OCI-LY3 (cell line): Measurements from ENCODE around the gene RARRES1.

Experiments used
- CTCF ChIP-seq: fragments of 200-600, 300-600 bp; sonication (generic); IDR thresholded peaks from 2 replicates; pipeline ENCODE4 v1.5.1; 2014; ENCODE audit warnings: antibody characterized with exemption, low read length, low read depth
- EZH2phosphoT487 ChIP-seq: fragments of 200-600 bp; shearing (Covaris generic); IDR thresholded peaks from 2 replicates; pipeline ENCODE4 v1.6.1; 2018; ENCODE audit warnings: antibody characterized with exemption, mixed run types, low read depth

GRCh38 chr3:158652463-158652862, 79.8 kb downstream of the RARRES1 start:
- TF ChIP-seq CTCF (no peak), EZH2phosphoT487 (no peak)
